T follicular helper cell (primary cell): Measurements from ENCODE around the gene SEC23A.

Source experiments
- DNase-seq: peaks from one replicate; pipeline ENCODE4 v3.0.0-alpha.2; 2020; ENCODE audit warnings: low read depth

Gene SEC23A

GRCh38 chr14:38989922-38990546 lies 113.0 kb downstream of the SEC23A start:
- no peak for DNase-seq

- no peak for DNase-seq
These were observed 115.3 kb downstream of the SEC23A start for GRCh38 chr14:38987781-38988180.

- no peak for DNase-seq
These were observed 120.2 kb downstream of the SEC23A start for GRCh38 chr14:38982837-38983236.

GRCh38 chr14:38982278-38982677 lies 120.8 kb downstream of the SEC23A start:
- no peak for DNase-seq
